ENCODE data around the gene STXBP6. TPM values are rescaled to one million over a fixed set of nuclear protein-coding genes. Genes with fewer than 3 reads are reported as not detected.

STXBP6 gene
- total and polyA plus RNA-seq, 2 of the 13 experiments (the other 11 are each of a cell fraction or from before 2014, with no cell fraction given): 35.3 to 42.8 TPM

- TF ChIP-seq ESRRA (CRISPR knock-in tag; IDR thresholded peaks at IDR 0.05; ENCODE audit: low read depth) (peak; percentile 98), ZNF841 (CRISPR knock-in tag; IDR thresholded peaks at IDR 0.05; ENCODE audit: borderline replicate concordance) (no peak), ZNF674 (CRISPR knock-in tag; IDR thresholded peaks at IDR 0.05; ENCODE audit: low read depth) (no peak), ZMYM4 (CRISPR knock-in tag; IDR thresholded peaks at IDR 0.05) (peak; percentile 87), ZFP90 (CRISPR knock-in tag; IDR thresholded peaks at IDR 0.05; ENCODE audit: borderline replicate concordance) (no peak), NCOA1 (CRISPR knock-in tag; IDR thresholded peaks at IDR 0.05) (no peak), ZNF232 (CRISPR knock-in tag; IDR thresholded peaks at IDR 0.05; ENCODE audit: borderline replicate concordance) (no peak), ZFP82 (CRISPR knock-in tag; IDR thresholded peaks at IDR 0.05; ENCODE audit: borderline replicate concordance) (no peak), TAF1 (CRISPR knock-in tag; IDR thresholded peaks at IDR 0.05) (no peak), ELF3 (CRISPR knock-in tag; IDR thresholded peaks at IDR 0.05) (no peak), GMEB2 (CRISPR knock-in tag; IDR thresholded peaks at IDR 0.05; ENCODE audit: low read depth) (no peak), ZNF644 (CRISPR knock-in tag; IDR thresholded peaks at IDR 0.05; ENCODE audit: low read depth) (peak; percentile 90), HDAC1 (CRISPR knock-in tag; IDR thresholded peaks at IDR 0.05) (peak; percentile 26; the same call in 1 of the 2 replicates), NR2F1 (CRISPR knock-in tag; IDR thresholded peaks at IDR 0.05) (0 out of 4 replicates have a peak, but pooled peaks of 1 of the 2 experiments have one; percentile 20), SIN3A (IDR thresholded peaks at IDR 0.05; ENCODE audit: borderline replicate concordance, low read depth, low read length) (no peak), ZFP1 (CRISPR knock-in tag; IDR thresholded peaks at IDR 0.05) (no peak), ZNF264 (CRISPR knock-in tag; IDR thresholded peaks at IDR 0.05) (peak; percentile 61; the same call in 1 of the 2 replicates), ARID2 (CRISPR knock-in tag; IDR thresholded peaks at IDR 0.05; ENCODE audit: borderline replicate concordance) (no peak), NFIC (IDR thresholded peaks at IDR 0.05; ENCODE audit: low read length) (peak; percentile 25; the same call in 1 of the 2 replicates), GLI4 (CRISPR knock-in tag; IDR thresholded peaks at IDR 0.05; ENCODE audit: borderline replicate concordance) (no peak), HMG20A (CRISPR knock-in tag; IDR thresholded peaks at IDR 0.05; ENCODE audit: borderline replicate concordance) (peak; percentile 39; the same call in 1 of the 2 replicates), SIN3B (IDR thresholded peaks at IDR 0.05; ENCODE audit: low read length) (no peak), JUN (CRISPR knock-in tag; IDR thresholded peaks at IDR 0.05) (no peak), REST (IDR thresholded peaks at IDR 0.05; ENCODE audit: borderline replicate concordance in 1 of 2, low read depth in 1 of 2, low read length in 2 of 2) (no peak), ZNF746 (CRISPR knock-in tag; IDR thresholded peaks at IDR 0.05) (no peak), RXRB (CRISPR knock-in tag; IDR thresholded peaks at IDR 0.05; ENCODE audit: borderline replicate concordance) (0 out of 2 replicates have a peak, but pooled peaks have one; percentile 32)
- TF ChIP-seq, protein P1, sequence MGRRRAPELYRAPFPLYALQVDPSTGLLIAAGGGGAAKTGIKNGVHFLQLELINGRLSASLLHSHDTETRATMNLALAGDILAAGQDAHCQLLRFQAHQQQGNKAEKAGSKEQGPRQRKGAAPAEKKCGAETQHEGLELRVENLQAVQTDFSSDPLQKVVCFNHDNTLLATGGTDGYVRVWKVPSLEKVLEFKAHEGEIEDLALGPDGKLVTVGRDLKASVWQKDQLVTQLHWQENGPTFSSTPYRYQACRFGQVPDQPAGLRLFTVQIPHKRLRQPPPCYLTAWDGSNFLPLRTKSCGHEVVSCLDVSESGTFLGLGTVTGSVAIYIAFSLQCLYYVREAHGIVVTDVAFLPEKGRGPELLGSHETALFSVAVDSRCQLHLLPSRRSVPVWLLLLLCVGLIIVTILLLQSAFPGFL (CRISPR knock-in tag; IDR thresholded peaks at IDR 0.05): no peak
Measured at GRCh38 chr14:25015761-25016160, 34.2 kb downstream of the STXBP6 start (continued).

Measured in HepG2 (cell line).